Testis (tissue), 3 donors: Measurements from ENCODE around the gene ACKR4. TPM values are rescaled to one million over a fixed set of nuclear protein-coding genes. Genes with fewer than 3 reads are reported as not detected.

Experiments
- DNase-seq: peaks from one replicate; pipeline ENCODE4 v3.0.0-alpha.2; 2019
- H3K27ac ChIP-seq, 2 donors: fragments of 200-600 bp; sonication (generic); one replicate each; pipeline ENCODE4 v1.5.1; 2019
- H3K27me3 ChIP-seq: fragments of 200-600 bp; sonication (generic); one replicate; pipeline ENCODE4 v1.5.1; 2019
- H3K36me3 ChIP-seq: fragments of 200-600 bp; sonication (generic); one replicate; pipeline ENCODE4 v1.5.1; 2017; ENCODE audit warnings: low read depth; ENCODE audit errors: missing control alignments
- H3K4me1 ChIP-seq: fragments of 200-600 bp; sonication (generic); one replicate; pipeline ENCODE4 v1.5.1; 2019
- H3K4me3 ChIP-seq, 2 donors: fragments of 200-600 bp; sonication (generic); one replicate each; pipeline ENCODE4 v1.5.1; 2017 to 2019
- H3K9me3 ChIP-seq: fragments of 200-600 bp; sonication (generic); one replicate; pipeline ENCODE4 v1.5.1; 2017
- POLR2A ChIP-seq: fragments of 450-650 bp; IDR thresholded peaks from one replicate; pipeline ENCODE4 v1.6.1; 2017; ENCODE audit warnings: antibody characterized with exemption, mild to moderate bottlenecking, moderate library complexity
- WGBS, 2 donors: methylation state at CpG; one replicate each; pipeline ENCODE4 v1.1.5; 2018; 5-methylcytosine and 5-hydroxymethylcytosine counted together
- intact Hi-C: fragments of 100-400 bp; cut with DNase I; formaldehyde crosslinking; loops from one replicate; pipeline ENCODE4 v1.15.1; 2023; ENCODE audit warnings: low total_unique reads
- polyA plus RNA-seq: library from polyadenylated mRNA; stranded (reverse); fragments of 350-450 nt; fragmentation: Illumina TruSeq; extraction: RNeasy Lipid Tissue Mini Kit (QIAGEN cat#74804); gene quantifications from one replicate; pipeline ENCODE4 v1.2.3, GENCODE V29; 2014; ENCODE audit warnings: low read depth, low replicate concordance; ENCODE audit not compliant: insufficient read depth
- total RNA-seq, 2 donors: library from RNA; depleted of rRNA; stranded (reverse); fragments of >200 nt; gene quantifications; one replicate each; pipeline ENCODE4 v1.2.3, GENCODE V29; 2016
- TF ChIP-seq, protein P1 (sequence below), 3 experiments: fragments of 450-650 bp in 2 of 3; fragments of 200-600 bp in 1 of 3; sonication (generic) in 1 of 3; IDR thresholded peaks; one replicate each; pipeline ENCODE4 v1.5.1; 2016 to 2019; ENCODE audit warnings: antibody characterized with exemption in 3 of 3, mild to moderate bottlenecking in 2 of 3, moderate library complexity in 1 of 3

ACKR4 gene
- total and polyA plus RNA-seq, 3 donors from 2014 or later, result 0.16 to 1.2 TPM; not detected in 1

- H3K36me3 ChIP-seq, result no peaks in the 10 kb centered on the region
- no peak for DNase-seq
- whole genome bisulfite sequencing, 2 donors, result 72 to 81% methylated on average over 3 of the region's 3 CpGs
- H3K27me3 ChIP-seq, result no peaks in the 10 kb centered on the region
- no peak overlapping the region for H3K27ac ChIP-seq
- TF ChIP-seq POLR2A, result no peak
- TF ChIP-seq, protein P1, sequence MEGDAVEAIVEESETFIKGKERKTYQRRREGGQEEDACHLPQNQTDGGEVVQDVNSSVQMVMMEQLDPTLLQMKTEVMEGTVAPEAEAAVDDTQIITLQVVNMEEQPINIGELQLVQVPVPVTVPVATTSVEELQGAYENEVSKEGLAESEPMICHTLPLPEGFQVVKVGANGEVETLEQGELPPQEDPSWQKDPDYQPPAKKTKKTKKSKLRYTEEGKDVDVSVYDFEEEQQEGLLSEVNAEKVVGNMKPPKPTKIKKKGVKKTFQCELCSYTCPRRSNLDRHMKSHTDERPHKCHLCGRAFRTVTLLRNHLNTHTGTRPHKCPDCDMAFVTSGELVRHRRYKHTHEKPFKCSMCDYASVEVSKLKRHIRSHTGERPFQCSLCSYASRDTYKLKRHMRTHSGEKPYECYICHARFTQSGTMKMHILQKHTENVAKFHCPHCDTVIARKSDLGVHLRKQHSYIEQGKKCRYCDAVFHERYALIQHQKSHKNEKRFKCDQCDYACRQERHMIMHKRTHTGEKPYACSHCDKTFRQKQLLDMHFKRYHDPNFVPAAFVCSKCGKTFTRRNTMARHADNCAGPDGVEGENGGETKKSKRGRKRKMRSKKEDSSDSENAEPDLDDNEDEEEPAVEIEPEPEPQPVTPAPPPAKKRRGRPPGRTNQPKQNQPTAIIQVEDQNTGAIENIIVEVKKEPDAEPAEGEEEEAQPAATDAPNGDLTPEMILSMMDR (IDR thresholded peaks at IDR 0.05), result no peak
- no peaks in the 10 kb centered on the region for H3K4me1 ChIP-seq
- H3K4me3 ChIP-seq, result no peak overlapping the region
- intact Hi-C loops, result no loop called here
- no peaks in the 10 kb centered on the region for H3K9me3 ChIP-seq
These were observed 18.8 kb downstream of the ACKR4 start for GRCh38 chr3:132615881-132616280.

DNA sequence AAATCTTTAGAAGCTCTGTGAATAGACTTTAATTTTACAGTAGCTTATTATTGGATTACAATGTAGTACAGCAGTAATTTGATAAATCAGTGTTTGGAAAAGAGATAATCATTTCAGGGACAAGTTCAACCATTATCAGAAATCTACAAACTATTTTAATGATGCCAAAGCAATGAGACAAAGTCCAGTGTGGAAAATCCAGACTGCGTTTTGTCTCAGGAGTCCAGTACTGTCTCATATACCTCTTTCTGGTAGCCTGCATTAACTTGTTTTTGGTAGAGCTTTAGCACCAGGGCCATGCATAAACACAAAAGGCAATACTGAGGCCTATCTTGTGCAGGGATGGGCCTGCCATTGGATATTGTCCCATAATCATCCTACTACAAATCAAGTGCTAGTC, 19.7 kb downstream of the ACKR4 start:
- TF ChIP-seq, protein P1 (IDR thresholded peaks at IDR 0.05), result no peak
- no peak for TF ChIP-seq POLR2A
- DNase-seq, result no peak
- 89 to 92% methylated on average over 1 of the region's 1 CpG for WGBS, 2 donors
- no peak overlapping the region for H3K27ac ChIP-seq
- H3K4me3 ChIP-seq, result no peak overlapping the region
- intact Hi-C loops, result no loop called here
- no peaks in the 10 kb centered on the region for H3K9me3 ChIP-seq
- no peaks in the 10 kb centered on the region for H3K4me1 ChIP-seq
- no peaks in the 10 kb centered on the region for H3K36me3 ChIP-seq
- no peaks in the 10 kb centered on the region for H3K27me3 ChIP-seq

GRCh38 chr3:132622148-132622547, 25.1 kb downstream of the ACKR4 start:
- H3K27me3 ChIP-seq, result no peaks in the 10 kb centered on the region
- no peaks in the 10 kb centered on the region for H3K9me3 ChIP-seq
- intact Hi-C loops, result no loop called here
- no peak overlapping the region for H3K27ac ChIP-seq
- TF ChIP-seq POLR2A, result no peak
- TF ChIP-seq, protein P1 (IDR thresholded peaks at IDR 0.05), result no peak
- no peaks in the 10 kb centered on the region for H3K4me1 ChIP-seq
- no peak for DNase-seq
- no peak overlapping the region for H3K4me3 ChIP-seq
- WGBS, 2 donors, result 73 to 85% methylated on average over 1 of the region's 1 CpG
- H3K36me3 ChIP-seq, result no peaks in the 10 kb centered on the region

GRCh38 chr3:132622761-132623160, 25.7 kb downstream of the ACKR4 start:
- WGBS, 2 donors, result 88 to 91% methylated on average over 1 of the region's 1 CpG
- no peak for DNase-seq
- no peak for TF ChIP-seq POLR2A
- TF ChIP-seq, protein P1 (IDR thresholded peaks at IDR 0.05), result no peak
- Histone ChIP-seq H3K9me3 (no peaks in the 10 kb centered on the region), H3K4me3 (no peak overlapping the region), H3K27me3 (no peaks in the 10 kb centered on the region), H3K4me1 (no peaks in the 10 kb centered on the region), H3K27ac (no peak overlapping the region), H3K36me3 (no peaks in the 10 kb centered on the region)
- intact Hi-C loops, result no loop called here

DNA sequence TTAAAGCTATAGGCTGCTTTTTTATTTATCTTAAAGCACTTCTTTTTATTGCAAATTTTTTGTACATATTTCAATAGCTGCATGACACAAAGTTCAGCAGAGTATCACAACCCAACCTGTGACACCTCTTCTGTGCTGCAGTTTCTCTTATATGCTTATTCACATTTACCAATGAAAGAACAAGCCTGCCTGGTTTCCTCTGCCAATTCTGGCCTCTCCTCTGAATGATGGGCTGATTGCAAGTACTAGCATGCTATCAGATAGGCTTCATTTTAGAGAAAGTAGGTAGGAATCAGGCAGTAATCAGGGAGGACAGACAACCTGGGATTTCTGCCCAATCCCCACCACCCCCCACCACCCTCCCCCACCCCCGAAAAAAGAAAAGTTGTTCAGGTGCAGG, 26.6 kb downstream of the ACKR4 start:
- no peak for DNase-seq
- H3K4me3 ChIP-seq, result no peak overlapping the region

More for the DNA sequence above, 26.6 kb downstream of the ACKR4 start:
- Histone ChIP-seq H3K9me3 (no peaks in the 10 kb centered on the region), H3K4me1 (no peaks in the 10 kb centered on the region), H3K27me3 (no peaks in the 10 kb centered on the region), H3K27ac (no peak overlapping the region), H3K36me3 (no peaks in the 10 kb centered on the region)
- TF ChIP-seq, protein P1 (IDR thresholded peaks at IDR 0.05), result no peak
- TF ChIP-seq POLR2A, result no peak
- WGBS, 2 donors, result 93 to 100% methylated on average over 1 of the region's 1 CpG
- intact Hi-C loops, result no loop called here
